Brain pericyte (primary cell): ENCODE results near the gene CCM2.
"Not testable (repeated sequence)": the region's sequence is repeated elsewhere in the genome, so short reads cannot be mapped to it uniquely, and the experiment has no call there.

Experiments used
- DNase-seq: peaks from one replicate; pipeline ENCODE4 v3.0.0-alpha.2; 2012; ENCODE audit warnings: low read depth, low spot score

The CCM2 gene

GRCh38 chr7:45033261-45033930, 33.4 kb downstream of the CCM2 start:
- DNase-seq: no peak

DNA sequence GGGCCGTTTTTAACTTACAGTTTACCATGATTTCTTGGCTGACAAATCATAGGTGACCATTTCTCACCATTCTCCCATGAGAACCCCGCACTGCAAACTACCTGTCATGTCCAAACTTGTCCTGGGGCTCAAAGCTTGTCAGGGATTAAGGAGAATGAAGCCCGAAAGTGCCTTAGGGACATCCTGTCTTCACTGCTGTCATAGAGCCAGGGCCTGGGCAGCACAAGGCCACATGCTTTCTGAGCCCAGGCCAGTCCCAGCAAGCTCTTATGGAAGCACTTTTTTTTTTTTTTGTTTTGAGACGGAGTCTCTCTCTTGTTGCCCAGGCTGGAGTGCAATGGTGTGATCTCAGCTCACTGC, 33.9 kb downstream of the CCM2 start:
- DNase-seq: no peak

DNA sequence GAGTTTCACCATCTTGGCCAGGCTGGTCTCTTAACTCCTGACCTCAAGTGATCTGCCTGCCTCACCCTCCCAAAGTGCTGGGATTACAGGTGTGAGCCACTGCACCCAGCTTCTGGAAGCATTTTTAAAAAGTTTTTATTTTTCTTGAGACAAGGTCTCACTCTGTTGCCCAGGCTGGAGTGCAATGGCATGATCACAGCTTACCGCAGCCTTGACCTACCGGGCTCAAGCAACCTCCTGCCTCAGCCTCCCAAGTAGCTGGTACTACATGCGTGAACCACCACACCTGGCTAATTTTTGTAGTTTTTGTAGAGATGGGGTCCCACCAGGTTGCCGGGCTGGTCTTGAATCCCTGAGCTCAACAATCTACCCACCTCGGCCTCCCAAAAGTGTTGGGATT, 34.7 kb downstream of the CCM2 start:
- not testable (repeated sequence) for DNase-seq

- DNase-seq: no peak
Observed at GRCh38 chr7:45035371-45035770, 35.4 kb downstream of the CCM2 start.

GRCh38 chr7:45035893-45036292, 35.9 kb downstream of the CCM2 start:
- DNase-seq: no peak

- no peak for DNase-seq
Observed at GRCh38 chr7:45036317-45036716, 36.3 kb downstream of the CCM2 start.

- no peak for DNase-seq
Observed at GRCh38 chr7:45036796-45037195, 36.8 kb downstream of the CCM2 start.

GRCh38 chr7:45037876-45038275, 37.9 kb downstream of the CCM2 start:
- no peak for DNase-seq

GRCh38 chr7:45039106-45039505, 39.1 kb downstream of the CCM2 start:
- no peak for DNase-seq

- no peak for DNase-seq
Observed at GRCh38 chr7:45044338-45044737, 44.3 kb downstream of the CCM2 start.

DNA sequence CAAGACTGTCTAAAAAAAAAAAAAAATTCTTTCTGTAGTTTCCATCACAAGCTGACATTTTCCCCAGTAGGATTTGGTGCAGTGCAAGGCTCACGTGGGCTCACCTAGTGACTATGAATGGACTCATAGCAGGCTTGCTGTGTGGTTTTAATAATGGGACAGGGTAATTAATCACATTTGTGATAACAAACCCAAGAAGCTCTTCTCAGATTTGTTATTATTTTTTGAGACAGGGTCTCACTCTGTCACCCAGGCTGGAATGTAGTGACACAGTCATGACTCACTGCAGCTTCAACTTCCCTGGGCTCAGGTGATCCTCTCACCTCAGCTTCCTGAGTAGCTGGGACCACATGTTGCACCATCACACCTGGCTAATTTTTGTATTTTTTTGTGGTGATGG, 48.7 kb downstream of the CCM2 start:
- no peak for DNase-seq

GRCh38 chr7:45050198-45050597, 50.2 kb downstream of the CCM2 start:
- DNase-seq: no peak

DNA sequence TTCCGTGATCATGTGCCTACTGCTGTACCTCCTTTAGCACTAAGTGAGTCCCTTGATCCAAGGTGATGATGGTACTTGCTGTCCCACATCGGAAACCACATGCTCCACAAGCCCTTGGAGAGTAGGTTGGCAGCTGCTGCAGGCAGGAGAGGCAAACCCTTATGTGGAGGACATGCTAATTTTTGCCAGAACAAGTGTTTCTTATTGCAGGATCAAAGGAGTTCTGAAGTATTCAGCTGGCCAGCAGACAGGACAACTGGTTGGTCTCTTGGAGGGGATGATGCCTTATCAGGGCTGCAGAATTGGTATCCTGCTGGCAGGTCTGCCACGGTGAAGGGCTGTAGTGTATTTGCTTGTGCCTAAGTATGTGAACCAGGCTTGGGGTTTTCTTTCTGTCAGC, 52.0 kb downstream of the CCM2 start:
- no peak for DNase-seq

GRCh38 chr7:45053401-45053800, 53.4 kb downstream of the CCM2 start:
- DNase-seq: no peak

GRCh38 chr7:45053941-45054340, 53.9 kb downstream of the CCM2 start:
- no peak for DNase-seq

DNA sequence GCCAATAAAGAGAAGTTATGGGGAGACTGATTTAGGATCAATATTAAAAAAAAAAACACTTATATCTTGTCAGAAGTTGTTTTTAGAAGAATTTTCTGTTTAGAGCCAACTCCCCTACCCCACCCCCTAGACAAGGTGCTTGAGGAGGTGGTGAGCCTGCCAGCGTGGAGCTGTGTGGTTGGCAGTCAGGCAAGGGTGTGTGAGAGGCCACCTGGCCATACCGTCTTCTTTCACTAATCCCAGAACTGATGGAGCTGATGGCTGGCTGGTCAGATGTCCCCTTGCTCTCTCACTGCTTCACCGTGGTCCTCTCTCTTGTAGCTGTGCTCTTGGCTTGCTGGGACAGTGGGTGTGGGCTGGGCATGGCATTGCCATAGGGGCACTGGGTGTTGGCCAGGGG, 54.4 kb downstream of the CCM2 start:
- no peak for DNase-seq

GRCh38 chr7:45055016-45055415, 55.0 kb downstream of the CCM2 start:
- no peak for DNase-seq

DNA sequence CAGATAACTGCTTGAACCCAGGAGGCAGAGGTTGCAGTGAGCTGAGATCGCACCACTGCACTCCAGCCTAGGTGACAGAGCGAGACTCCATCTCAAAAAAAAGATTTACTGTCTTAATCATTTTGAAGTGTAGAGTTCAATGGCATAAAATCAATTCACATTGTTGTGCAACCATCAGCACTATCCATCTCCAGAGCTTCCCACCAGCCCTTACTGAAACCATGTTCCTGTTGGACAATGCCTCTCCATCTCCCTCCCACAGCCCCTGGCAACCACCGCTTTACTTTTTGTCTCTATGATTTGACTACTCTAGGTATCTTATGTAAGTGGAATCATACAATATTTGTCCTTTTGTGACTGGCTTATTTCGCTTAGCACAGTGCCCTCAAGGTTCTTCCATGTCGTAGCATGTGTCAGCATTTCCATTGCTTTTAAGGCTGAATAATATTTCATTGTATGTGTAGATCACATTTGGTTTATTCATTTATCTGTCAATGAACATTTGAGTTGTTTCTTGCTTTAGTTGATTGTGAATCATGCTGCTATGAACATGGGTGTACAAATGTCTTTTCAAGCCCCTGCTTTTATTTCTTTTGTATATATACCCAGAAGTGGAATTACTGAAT, 55.7 kb downstream of the CCM2 start:
- DNase-seq: no peak

GRCh38 chr7:45057878-45058277, 57.9 kb downstream of the CCM2 start:
- no peak for DNase-seq

DNA sequence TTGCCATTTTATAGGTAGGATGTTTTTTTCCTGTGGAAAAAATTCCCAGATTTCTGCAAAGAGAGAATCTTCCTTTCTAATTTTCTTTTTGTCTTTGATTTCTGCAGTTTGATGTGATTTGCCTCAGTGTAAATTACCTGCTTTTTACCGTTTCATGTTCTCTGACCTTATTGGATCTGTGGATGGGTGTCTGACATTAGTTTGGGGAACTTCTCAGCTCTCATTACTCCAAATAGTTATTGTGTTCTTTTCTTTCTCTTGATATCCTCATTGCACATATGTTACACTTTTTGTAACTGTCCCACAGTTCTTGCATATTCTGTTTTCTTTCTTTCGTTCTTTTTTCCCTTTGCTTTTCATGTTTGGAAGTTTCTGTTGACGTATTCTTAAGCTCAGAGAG, 60.3 kb downstream of the CCM2 start:
- DNase-seq: no peak

DNA sequence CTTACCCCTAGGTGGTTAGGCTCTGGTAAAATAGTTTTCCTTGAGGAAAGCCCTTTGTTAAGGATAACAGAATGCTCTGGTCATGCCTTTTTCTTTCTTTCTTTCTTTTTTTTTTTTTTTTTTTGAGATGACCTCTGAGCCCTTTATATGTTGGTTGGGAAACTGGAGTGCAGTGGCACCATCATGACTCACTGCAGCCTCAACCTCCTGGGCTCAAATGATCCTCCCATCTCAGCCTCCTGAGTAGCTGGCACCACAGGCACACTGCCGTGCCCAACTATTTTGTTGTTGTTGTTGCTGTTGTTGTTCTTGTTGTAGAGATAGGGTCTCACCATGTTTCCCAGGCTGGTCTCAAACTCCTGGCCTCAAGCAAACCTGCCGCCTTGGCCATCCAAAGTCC, 61.4 kb downstream of the CCM2 start:
- no peak for DNase-seq

GRCh38 chr7:45061806-45062425, 61.9 kb downstream of the CCM2 start:
- no peak for DNase-seq

DNA sequence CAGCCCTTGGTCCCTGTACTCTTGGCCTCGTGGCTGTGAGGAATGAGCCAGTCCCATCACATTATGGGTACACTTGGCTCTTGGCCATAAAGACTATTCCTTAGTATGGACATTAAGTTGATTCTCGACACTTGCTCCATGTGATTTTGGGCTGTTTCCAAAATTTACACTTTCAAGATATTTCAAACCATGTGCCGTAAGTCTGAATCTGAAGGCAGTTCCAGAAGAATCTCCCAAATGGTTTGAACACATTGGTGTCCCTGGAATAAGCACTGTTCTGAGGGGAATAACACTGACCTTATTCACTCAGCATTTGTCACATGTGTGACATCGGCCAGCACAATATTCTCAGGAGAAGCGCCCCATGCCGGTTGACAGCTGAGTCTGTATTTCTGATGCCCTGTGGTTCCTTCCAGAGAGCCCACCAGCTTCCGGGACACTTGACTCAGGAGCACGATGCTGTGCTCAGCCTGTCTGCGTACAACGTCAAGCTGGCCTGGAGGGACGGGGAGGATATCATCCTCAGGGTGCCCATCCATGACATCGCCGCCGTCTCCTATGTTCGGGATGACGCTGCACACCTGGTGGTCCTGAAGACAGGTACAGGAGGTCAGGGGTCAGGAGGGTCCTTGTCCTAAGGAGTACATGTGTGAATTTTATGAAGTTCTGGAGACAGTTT, 64.2 kb downstream of the CCM2 start:
- no peak for DNase-seq
